ENCODE measurements around the gene WIPI1.

- TF ChIP-seq CTCF (IDR thresholded peaks at IDR 0.05; ENCODE audit: low read depth, low read length) = no peak
- TF ChIP-seq MAX (IDR thresholded peaks at IDR 0.05; ENCODE audit: low read depth, low read length) = no peak
- no peak for TF ChIP-seq POLR2A (IDR thresholded peaks at IDR 0.05; ENCODE audit: extremely low read depth, insufficient read length)
Observed at GRCh38 chr17:68505951-68506350, 48.7 kb upstream of the WIPI1 start.

Measured in NB4 (cell line).